GM12801 (cell line): Measurements from ENCODE around the gene MSANTD7.

ENCODE experiments used
- CTCF ChIP-seq: IDR thresholded peaks from one replicate; pipeline ENCODE4 v1.5.1; 2011; ENCODE audit warnings: control low read depth; ENCODE audit not compliant: insufficient read length; ENCODE audit errors: extremely low read depth

MSANTD7 gene

GRCh38 chr10:14837757-14838581 lies at the start of gene MSANTD7, which contains the start of the genes CDNF and HSPA14:
Gene MSANTD7 (plus strand): TSS chr10:14838306. CDS start chr10:14842285, 3,979 bp downstream.
Gene CDNF (minus strand): TSS chr10:14838037. CDS start chr10:14837946, 91 bp downstream.
Gene HSPA14 (plus strand): TSS chr10:14838306. CDS start chr10:14838403, 97 bp downstream.
- no peak for TF ChIP-seq CTCF

DNA sequence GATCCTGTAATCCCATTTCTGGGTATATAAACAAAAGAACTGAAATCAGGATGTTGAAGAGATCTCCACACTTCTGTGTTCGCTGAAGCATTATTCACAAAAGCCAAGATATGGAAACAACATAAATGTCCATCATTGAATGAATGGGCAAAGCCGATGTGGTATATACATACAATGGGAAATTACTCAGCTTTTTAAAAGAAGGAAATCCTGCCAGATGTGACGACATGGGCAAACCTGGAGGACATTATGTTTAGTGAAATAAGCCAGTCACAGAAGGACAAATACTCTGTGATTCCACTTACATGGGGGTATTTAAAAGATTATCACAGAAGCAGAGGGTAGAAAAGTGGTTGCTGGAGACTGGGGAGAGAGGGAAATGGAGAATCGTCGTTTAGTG lies 39.5 kb upstream of the MSANTD7 start:
- no peak for TF ChIP-seq CTCF

- TF ChIP-seq CTCF = no peak
Measured at GRCh38 chr10:14800397-14800796, 37.7 kb upstream of the MSANTD7 start.

- no peak for TF ChIP-seq CTCF
Measured at GRCh38 chr10:14801723-14802122, 36.4 kb upstream of the MSANTD7 start.

DNA sequence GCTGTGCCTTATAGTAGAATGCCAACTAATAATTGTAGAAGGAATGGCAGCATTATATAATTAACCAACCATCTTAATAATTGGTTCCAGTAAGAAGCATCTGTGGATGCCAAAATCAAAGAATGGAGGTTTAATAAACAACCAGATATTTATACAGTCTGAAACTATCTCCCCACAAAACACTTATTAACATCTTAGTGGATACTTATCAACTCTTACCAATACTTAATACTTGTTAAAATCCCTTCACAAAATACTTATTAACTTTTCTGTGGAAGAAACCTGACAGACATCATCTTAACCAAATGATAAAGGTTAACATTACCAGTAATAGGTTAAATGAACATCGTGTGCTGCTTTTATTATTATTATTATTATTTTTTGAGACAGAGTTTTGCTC lies 34.3 kb upstream of the MSANTD7 start:
- TF ChIP-seq CTCF = no peak

DNA sequence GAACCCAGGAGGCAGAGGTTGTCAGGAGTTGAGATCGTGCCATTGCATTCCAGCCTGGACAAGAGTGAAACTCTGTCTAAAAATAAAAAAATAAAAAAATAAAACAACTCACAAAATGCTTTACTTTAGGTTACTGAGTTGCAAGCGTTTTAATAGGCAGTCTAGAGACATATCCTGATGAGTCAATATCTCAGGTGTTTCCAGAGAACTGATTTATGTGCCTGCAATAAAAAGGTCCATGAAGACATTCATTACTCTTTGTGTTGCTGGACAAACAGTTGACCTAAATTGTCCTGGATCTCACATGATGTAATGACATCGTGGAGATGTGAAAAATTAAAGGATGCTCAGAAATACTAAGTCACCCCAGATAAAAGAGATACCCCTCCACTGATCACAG lies 31.8 kb upstream of the MSANTD7 start:
- TF ChIP-seq CTCF = no peak

DNA sequence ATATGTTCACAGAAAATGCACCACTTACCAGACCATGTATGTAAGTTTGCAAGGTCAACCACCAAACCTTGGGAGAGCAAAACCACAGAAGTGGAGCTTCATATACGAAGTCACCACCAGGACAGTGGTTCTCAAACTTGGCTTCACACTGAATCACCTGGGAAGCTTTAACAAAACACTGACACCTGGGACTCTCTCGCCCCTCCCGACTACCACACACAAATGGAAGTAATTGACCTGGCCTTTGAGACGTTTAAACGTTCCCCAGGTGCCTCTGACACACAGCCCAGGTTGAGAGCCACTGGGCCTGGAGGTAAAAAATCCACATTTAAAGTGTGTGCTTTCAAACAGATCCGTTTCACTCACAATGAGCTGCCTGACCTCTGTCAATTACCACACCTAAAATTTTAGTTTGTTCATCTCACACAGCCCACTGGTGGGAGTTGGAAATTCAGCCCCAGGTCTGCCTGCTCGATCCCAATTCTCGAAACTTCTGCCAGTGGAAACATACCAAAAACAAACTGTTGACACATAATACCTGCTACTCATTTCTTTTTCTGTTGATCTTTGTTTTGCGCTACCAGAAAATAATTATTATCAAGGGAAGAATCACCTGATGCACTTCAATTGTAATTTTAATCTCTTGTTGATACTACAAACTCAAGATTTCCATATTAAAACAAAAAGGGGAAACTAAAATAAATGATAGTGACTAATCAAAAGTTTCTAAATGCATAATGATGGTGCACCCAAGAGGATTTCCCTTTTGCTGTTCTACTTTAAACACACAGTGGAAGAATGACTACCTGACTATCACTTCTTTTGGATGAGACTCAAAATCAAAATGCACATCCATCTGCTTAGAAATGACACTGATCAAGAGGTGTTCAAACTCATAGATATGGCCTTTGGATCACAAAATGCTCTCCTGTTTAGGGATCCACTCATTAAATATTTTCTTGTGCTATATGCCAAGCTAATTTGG lies 26.8 kb upstream of the MSANTD7 start:
- no peak for TF ChIP-seq CTCF
